Ascending aorta (tissue), 2 donors: ENCODE measurements around the gene NACC2. TPM values are rescaled to one million over a fixed set of nuclear protein-coding genes. Genes with fewer than 3 reads are reported as not detected.

Experiments used
- DNase-seq, 2 donors: peaks; one replicate each; pipeline ENCODE4 v3.0.0-alpha.2; 2019; ENCODE audit warnings: low spot score in 2 of 2
- H3K27ac ChIP-seq, 2 donors: fragments of 200-600 bp; sonication (generic); one replicate each; pipeline ENCODE4 v1.5.1; 2016 to 2017; ENCODE audit warnings: mild to moderate bottlenecking in 1 of 2
- H3K27me3 ChIP-seq: fragments of 200-600 bp; sonication (generic); one replicate; pipeline ENCODE4 v1.5.1; 2017
- H3K36me3 ChIP-seq, 2 donors: fragments of 200-600 bp; sonication (generic); one replicate each; pipeline ENCODE4 v1.5.1; 2016
- H3K4me1 ChIP-seq, 2 donors: fragments of 200-600 bp; sonication (generic); one replicate each; pipeline ENCODE4 v1.5.1; 2016 to 2017; ENCODE audit warnings: mild to moderate bottlenecking in 1 of 2
- H3K4me3 ChIP-seq, 2 donors: fragments of 200-600 bp; sonication (generic); one replicate each; pipeline ENCODE4 v1.5.1; 2016 to 2017; ENCODE audit warnings: mild to moderate bottlenecking in 1 of 2
- H3K9me3 ChIP-seq, 2 donors: fragments of 200-600 bp; sonication (generic); one replicate each; pipeline ENCODE4 v1.5.1; 2016
- CTCF ChIP-seq, 3 experiments: fragments of 200-600 bp in 2 of 3; fragments of 450-650 bp in 1 of 3; sonication (generic) in 2 of 3; IDR thresholded peaks; one replicate each; pipeline ENCODE4 v1.5.1; 2016 to 2019; ENCODE audit warnings: antibody characterized with exemption in 3 of 3, mild to moderate bottlenecking in 1 of 3, moderate library complexity in 1 of 3
- intact Hi-C: fragments of 100-400 bp; cut with DNase I; formaldehyde crosslinking; loops from one replicate; pipeline ENCODE4 v1.15.1; 2023
- total RNA-seq: library from RNA; depleted of rRNA; stranded (reverse); fragments of >200 nt; gene quantifications from one replicate; pipeline ENCODE4 v1.1.0, GENCODE V29; 2016

NACC2 gene
- total RNA-seq, 1 donor from 2014 or later = 72.2 TPM

- intact Hi-C loops = no loop called here
- H3K4me3 ChIP-seq = no peak overlapping the region
- no peaks in the 10 kb centered on the region for H3K9me3 ChIP-seq
- peaks cover 6% of the 10 kb centered on the region in 2 donors for H3K36me3 ChIP-seq
- peak in 1 of 2 donors; percentile 12 for DNase-seq
- no peak overlapping the region for H3K27ac ChIP-seq
- H3K27me3 ChIP-seq = no peaks in the 10 kb centered on the region
- H3K4me1 ChIP-seq = peaks cover 4 to 10% of the 10 kb centered on the region in 2 donors
- TF ChIP-seq CTCF (IDR thresholded peaks at IDR 0.05) = no peak
Measured at GRCh38 chr9:136024286-136024685, 70.8 kb downstream of the NACC2 start.

- peak in 1 of 2 donors; percentile 61 for DNase-seq
- intact Hi-C loops = no loop called here
- no peaks in the 10 kb centered on the region for H3K27me3 ChIP-seq
- no peak overlapping the region for H3K27ac ChIP-seq
- no peak for TF ChIP-seq CTCF (IDR thresholded peaks at IDR 0.05)
- H3K4me3 ChIP-seq = no peak overlapping the region
- peaks cover 4 to 10% of the 10 kb centered on the region in 2 donors for H3K4me1 ChIP-seq
- H3K9me3 ChIP-seq = no peaks in the 10 kb centered on the region
- peaks cover under 1% of the 10 kb centered on the region in 2 donors for H3K36me3 ChIP-seq
Measured at GRCh38 chr9:136023410-136024225, 71.5 kb downstream of the NACC2 start.

- Histone ChIP-seq H3K27me3 (no peaks in the 10 kb centered on the region), H3K36me3 (no peaks in the 10 kb centered on the region), H3K27ac (no peak overlapping the region), H3K4me3 (no peak overlapping the region), H3K4me1 (peaks cover 4 to 10% of the 10 kb centered on the region in 2 donors), H3K9me3 (no peaks in the 10 kb centered on the region)
- intact Hi-C loops = no loop called here
- TF ChIP-seq CTCF (IDR thresholded peaks at IDR 0.05) = no peak
- peak in 1 of 2 donors; percentile 55 for DNase-seq
Measured at GRCh38 chr9:136022731-136023409, 72.2 kb downstream of the NACC2 start.

GRCh38 chr9:136021872-136022681 is 73.0 kb downstream of the NACC2 start:
- no peak for TF ChIP-seq CTCF (IDR thresholded peaks at IDR 0.05)
- H3K36me3 ChIP-seq = no peaks in the 10 kb centered on the region
- H3K9me3 ChIP-seq = no peaks in the 10 kb centered on the region
- H3K4me3 ChIP-seq = no peak overlapping the region
- no peak overlapping the region for H3K27ac ChIP-seq
- H3K27me3 ChIP-seq = no peaks in the 10 kb centered on the region
- DNase-seq = peak in 1 of 2 donors; percentile 53
- intact Hi-C loops = no loop called here
- H3K4me1 ChIP-seq = peaks cover 4 to 10% of the 10 kb centered on the region in 2 donors

GRCh38 chr9:136021171-136021871 is 73.8 kb downstream of the NACC2 start:
- Histone ChIP-seq H3K9me3 (no peaks in the 10 kb centered on the region), H3K36me3 (peaks cover 0 to 3% of the 10 kb centered on the region in 2 donors), H3K27me3 (no peaks in the 10 kb centered on the region), H3K4me3 (no peak overlapping the region), H3K27ac (no peak overlapping the region), H3K4me1 (peaks cover 4 to 10% of the 10 kb centered on the region in 2 donors)
- intact Hi-C loops = no loop called here
- TF ChIP-seq CTCF (IDR thresholded peaks at IDR 0.05) = no peak
- DNase-seq = peak in 1 of 2 donors; percentile 43
